Glomerular endothelial cell (primary cell): ENCODE measurements around the gene PSMA3. TPM values are rescaled to one million over a fixed set of nuclear protein-coding genes. Genes with fewer than 3 reads are reported as not detected.

ENCODE experiments used
- DNase-seq: peaks from one replicate; pipeline ENCODE4 v3.0.0-alpha.2; 2011; ENCODE audit warnings: low read depth, low spot score; ENCODE audit errors: extremely low read depth
- total RNA-seq: library from RNA; depleted of rRNA; stranded (reverse); fragments of >200 nt; gene quantifications from 2 replicates; pipeline ENCODE4 v1.2.3, GENCODE V29; 2015

PSMA3 gene
- total RNA-seq, 1 donor from 2014 or later, result 171 TPM

- no peak for DNase-seq
Measured at GRCh38 chr14:58265401-58265800, 20.8 kb downstream of the PSMA3 start.

- DNase-seq, result no peak
Measured at GRCh38 chr14:58270628-58271027, 26.0 kb downstream of the PSMA3 start.

- no peak for DNase-seq
Measured at GRCh38 chr14:58272588-58273372, 28.1 kb downstream of the PSMA3 start.

GRCh38 chr14:58274881-58275280, 30.2 kb downstream of the PSMA3 start:
- DNase-seq, result no peak

GRCh38 chr14:58275527-58276190, 31.0 kb downstream of the PSMA3 start:
- no peak for DNase-seq

- DNase-seq, result no peak
Measured at GRCh38 chr14:58276208-58276607, 31.6 kb downstream of the PSMA3 start.

GRCh38 chr14:58278177-58278576, 33.5 kb downstream of the PSMA3 start:
- no peak for DNase-seq

GRCh38 chr14:58280954-58281787, 36.5 kb downstream of the PSMA3 start:
- DNase-seq, result peak; percentile 96

- no peak for DNase-seq
Measured at GRCh38 chr14:58281969-58282368, 37.3 kb downstream of the PSMA3 start.

GRCh38 chr14:58282925-58283593, 38.4 kb downstream of the PSMA3 start:
- DNase-seq, result no peak

- no peak for DNase-seq
Measured at GRCh38 chr14:58283730-58284129, 39.1 kb downstream of the PSMA3 start.

- DNase-seq, result no peak
Measured at GRCh38 chr14:58285132-58285531, 40.5 kb downstream of the PSMA3 start.

- DNase-seq, result no peak
Measured at GRCh38 chr14:58287607-58288042, 43.0 kb downstream of the PSMA3 start.

- DNase-seq, result no peak
Measured at GRCh38 chr14:58288106-58288792, 43.6 kb downstream of the PSMA3 start.

- no peak for DNase-seq
Measured at GRCh38 chr14:58291646-58292045, 47.0 kb downstream of the PSMA3 start.

GRCh38 chr14:58292187-58292586, 47.5 kb downstream of the PSMA3 start:
- DNase-seq, result no peak

- no peak for DNase-seq
Measured at GRCh38 chr14:58294201-58294600, 49.6 kb downstream of the PSMA3 start.

- DNase-seq, result no peak
Measured at GRCh38 chr14:58296726-58297125, 52.1 kb downstream of the PSMA3 start.

- DNase-seq, result no peak
Measured at GRCh38 chr14:58297412-58297761, 52.7 kb downstream of the PSMA3 start.

GRCh38 chr14:58297762-58298476, 53.3 kb downstream of the PSMA3 start:
- peak; percentile 100 for DNase-seq
